ENCODE results near the gene MBTPS1. TPM values are rescaled to one million over a fixed set of nuclear protein-coding genes. Genes with fewer than 3 reads are reported as not detected.

Gene MBTPS1
- total and polyA plus RNA-seq, 3 donors from 2014 or later: 59.0 to 122 (median 104) TPM

DNA sequence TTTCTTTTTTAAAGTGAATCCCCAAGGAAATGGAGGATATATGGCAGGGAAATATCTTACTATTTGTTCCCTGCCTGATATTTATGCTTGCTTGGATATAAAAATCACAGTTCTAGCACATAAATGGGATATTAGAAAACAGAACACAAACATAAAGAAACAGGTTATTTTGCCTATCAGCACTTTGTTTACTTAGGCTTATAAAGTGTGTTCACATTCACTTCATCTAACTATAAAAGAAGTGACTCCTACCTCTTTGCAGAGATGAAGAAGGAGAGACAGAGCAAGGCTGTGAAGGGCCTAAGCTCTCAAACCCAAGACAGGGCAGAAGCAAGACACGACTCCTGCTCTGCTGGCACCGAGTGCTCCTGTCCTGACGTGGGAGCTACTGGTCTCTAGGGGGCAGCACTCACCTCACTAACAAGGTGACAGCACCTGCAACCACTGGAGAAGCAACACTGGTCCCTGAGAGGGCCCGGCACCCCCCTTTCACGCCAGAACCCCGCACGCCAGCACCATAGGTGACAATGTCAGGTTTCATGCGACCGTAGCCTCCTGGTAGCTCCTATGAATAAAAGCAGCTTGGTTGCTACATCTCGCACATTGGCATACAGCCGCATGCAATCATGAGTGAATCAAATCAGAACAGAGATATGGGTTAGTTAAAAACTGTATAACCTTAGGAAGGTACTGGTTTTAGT, 32.0 kb downstream of the MBTPS1 start:
- H3K4me1 ChIP-seq: peaks cover 36% of the 10 kb centered on the region
- H3K4me3 ChIP-seq: no peak overlapping the region
- H3K36me3 ChIP-seq (ENCODE audit: low read depth, missing control alignments): no peaks in the 10 kb centered on the region
- WGBS, 2 donors: 78 to 82% methylated on average over 9 to 11 of the region's 11 CpGs
- no peaks in the 10 kb centered on the region for H3K9me3 ChIP-seq
- no peak for TF ChIP-seq POLR2A (IDR thresholded peaks at IDR 0.05)
- TF ChIP-seq, protein P1, sequence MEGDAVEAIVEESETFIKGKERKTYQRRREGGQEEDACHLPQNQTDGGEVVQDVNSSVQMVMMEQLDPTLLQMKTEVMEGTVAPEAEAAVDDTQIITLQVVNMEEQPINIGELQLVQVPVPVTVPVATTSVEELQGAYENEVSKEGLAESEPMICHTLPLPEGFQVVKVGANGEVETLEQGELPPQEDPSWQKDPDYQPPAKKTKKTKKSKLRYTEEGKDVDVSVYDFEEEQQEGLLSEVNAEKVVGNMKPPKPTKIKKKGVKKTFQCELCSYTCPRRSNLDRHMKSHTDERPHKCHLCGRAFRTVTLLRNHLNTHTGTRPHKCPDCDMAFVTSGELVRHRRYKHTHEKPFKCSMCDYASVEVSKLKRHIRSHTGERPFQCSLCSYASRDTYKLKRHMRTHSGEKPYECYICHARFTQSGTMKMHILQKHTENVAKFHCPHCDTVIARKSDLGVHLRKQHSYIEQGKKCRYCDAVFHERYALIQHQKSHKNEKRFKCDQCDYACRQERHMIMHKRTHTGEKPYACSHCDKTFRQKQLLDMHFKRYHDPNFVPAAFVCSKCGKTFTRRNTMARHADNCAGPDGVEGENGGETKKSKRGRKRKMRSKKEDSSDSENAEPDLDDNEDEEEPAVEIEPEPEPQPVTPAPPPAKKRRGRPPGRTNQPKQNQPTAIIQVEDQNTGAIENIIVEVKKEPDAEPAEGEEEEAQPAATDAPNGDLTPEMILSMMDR (IDR thresholded peaks at IDR 0.05): peak; percentile 33 to 45 (median 35)
- DNase-seq: peak; percentile 82
- peak overlapping the region in 1 of 2 donors; percentile 3 for H3K27ac ChIP-seq
- H3K27me3 ChIP-seq: no peaks in the 10 kb centered on the region
- intact Hi-C loops (cut with DNase I; ENCODE audit: low total_unique reads): no loop called here

DNA sequence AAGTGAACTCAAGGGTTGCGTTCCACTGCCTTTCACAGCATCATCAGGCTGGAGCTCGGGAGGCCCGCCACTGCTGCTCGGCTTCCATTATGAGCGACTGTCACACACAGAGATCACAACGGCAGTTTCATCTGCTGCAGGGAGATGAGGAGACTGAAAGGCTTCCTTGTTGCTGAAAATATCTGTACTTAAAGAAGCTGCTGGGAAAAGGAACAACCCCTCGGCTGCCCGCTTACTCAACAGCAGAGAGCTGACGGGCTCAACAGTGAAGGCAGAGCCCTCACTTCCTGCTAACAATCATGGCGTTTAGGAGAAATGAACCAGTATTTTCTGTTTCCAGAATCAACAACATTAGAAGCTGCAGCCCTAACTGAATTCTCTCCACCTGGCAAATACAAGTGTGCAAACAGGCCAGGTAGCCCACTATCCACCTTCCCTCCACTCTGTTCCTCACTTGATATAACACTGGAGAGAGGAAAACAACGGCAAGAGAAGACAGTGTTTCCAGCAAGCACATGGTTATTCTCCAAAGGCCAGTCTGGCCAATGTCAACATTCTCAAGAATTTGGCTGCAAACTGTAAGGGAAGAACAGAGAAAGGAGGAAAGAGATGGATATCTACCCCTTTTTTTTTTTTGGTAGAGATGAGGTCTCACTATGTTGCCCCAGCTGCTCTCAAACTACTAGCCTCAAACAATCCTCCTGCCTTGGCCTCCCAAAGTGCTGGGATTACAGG, 33.7 kb downstream of the MBTPS1 start:
- Histone ChIP-seq H3K4me3 (no peak overlapping the region), H3K9me3 (no peaks in the 10 kb centered on the region), H3K27me3 (no peaks in the 10 kb centered on the region), H3K4me1 (peaks cover 36% of the 10 kb centered on the region), H3K36me3 (ENCODE audit: low read depth, missing control alignments) (no peaks in the 10 kb centered on the region), H3K27ac (no peak overlapping the region)
- DNase-seq: no peak
- WGBS, 2 donors: 73 to 74% methylated on average over 11 of the region's 11 CpGs
- TF ChIP-seq POLR2A (IDR thresholded peaks at IDR 0.05): no peak
- TF ChIP-seq, protein P1 (IDR thresholded peaks at IDR 0.05): no peak
- intact Hi-C loops (cut with DNase I; ENCODE audit: low total_unique reads): no loop called here

DNA sequence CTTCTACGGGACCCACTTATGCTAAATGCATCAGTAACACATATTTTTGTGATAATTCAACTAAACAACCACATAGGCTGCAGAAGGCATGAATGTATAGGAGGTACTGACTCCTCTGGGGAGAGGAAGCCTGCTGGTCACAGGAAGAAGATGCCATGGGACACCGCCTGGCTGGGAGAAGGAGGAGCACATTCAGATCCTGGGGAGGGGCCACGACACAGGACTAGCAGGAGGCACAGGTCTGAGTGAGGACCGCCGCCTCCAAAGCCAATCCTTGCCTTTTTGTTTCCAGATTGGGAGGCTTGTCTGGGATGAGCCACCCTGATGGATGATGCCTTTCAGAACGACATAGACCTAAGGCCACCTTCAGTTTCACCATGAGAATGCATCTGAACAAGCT, 34.6 kb downstream of the MBTPS1 start:
- no peaks in the 10 kb centered on the region for H3K36me3 ChIP-seq (ENCODE audit: low read depth, missing control alignments)
- intact Hi-C loops (cut with DNase I; ENCODE audit: low total_unique reads): no loop called here
- 83 to 87% methylated on average over 6 of the region's 6 CpGs for WGBS, 2 donors

DNA sequence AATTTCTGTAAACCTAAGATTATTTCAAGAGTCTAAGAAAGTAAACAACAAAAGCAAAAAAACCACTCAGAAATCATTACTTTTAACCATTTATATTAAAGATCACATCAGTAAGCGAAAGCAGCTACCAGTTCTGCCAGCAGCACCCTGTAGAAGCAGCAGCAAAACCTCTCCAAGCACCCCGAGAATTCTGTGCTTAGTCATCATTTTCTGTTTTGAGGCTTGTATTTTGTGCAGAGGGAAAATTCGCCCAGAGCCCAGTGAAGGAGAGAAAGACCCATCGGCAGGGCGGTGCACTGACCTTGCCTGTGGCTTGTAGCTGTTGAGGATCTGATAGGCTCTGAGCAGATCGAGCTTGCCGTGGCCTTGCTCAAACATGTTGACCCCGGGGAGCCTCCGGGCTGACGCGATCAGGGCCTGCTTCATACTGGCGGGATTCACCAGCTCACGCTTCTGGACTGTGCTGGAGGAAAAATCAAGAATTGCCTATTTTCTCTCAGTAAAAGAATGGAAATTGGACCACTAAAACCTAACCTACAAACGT, 35.2 kb downstream of the MBTPS1 start:
- no peaks in the 10 kb centered on the region for H3K36me3 ChIP-seq (ENCODE audit: low read depth, missing control alignments)
- WGBS, 2 donors: 60 to 64% methylated on average over 14 of the region's 14 CpGs
- H3K4me3 ChIP-seq: no peak overlapping the region
- DNase-seq: peak; percentile 50
- H3K4me1 ChIP-seq: peaks cover 32% of the 10 kb centered on the region
- no peaks in the 10 kb centered on the region for H3K27me3 ChIP-seq
- intact Hi-C loops (cut with DNase I; ENCODE audit: low total_unique reads): no loop called here
- no peaks in the 10 kb centered on the region for H3K9me3 ChIP-seq
- TF ChIP-seq POLR2A (IDR thresholded peaks at IDR 0.05): no peak
- TF ChIP-seq, protein P1 (IDR thresholded peaks at IDR 0.05): no peak
- no peak overlapping the region for H3K27ac ChIP-seq

More for the DNA sequence above, 34.6 kb downstream of the MBTPS1 start:
- Histone ChIP-seq H3K9me3 (no peaks in the 10 kb centered on the region), H3K4me1 (peaks cover 36% of the 10 kb centered on the region), H3K27me3 (no peaks in the 10 kb centered on the region), H3K4me3 (no peak overlapping the region), H3K27ac (no peak overlapping the region)
- TF ChIP-seq POLR2A (IDR thresholded peaks at IDR 0.05): no peak
- TF ChIP-seq, protein P1 (IDR thresholded peaks at IDR 0.05): no peak
- no peak for DNase-seq
